ENCODE results near the gene EPHA1. TPM values are rescaled to one million over a fixed set of nuclear protein-coding genes. Genes with fewer than 3 reads are reported as not detected.

The EPHA1 gene
- total and polyA plus RNA-seq, 12 donors = 0.07 to 1.3 (median 0.46) TPM; not detected in 3

GRCh38 chr7:143379611-143380259, 28.9 kb downstream of the EPHA1 start:
- H3K27ac ChIP-seq = peak overlapping the region in 3 of 5 donors; percentile 59 to 93 (median 88)
- DNase-seq = peak in 1 of 7 donors; percentile 29
- H3K4me1 ChIP-seq (replicated peaks in 1 of 2) = peaks cover 7 to 35% of the 10 kb centered on the region in 2 donors
- H3K9me3 ChIP-seq (replicated peaks in 1 of 3) = no peaks in the 10 kb centered on the region
- no peaks in the 10 kb centered on the region for H3K27me3 ChIP-seq
- 30 to 33% (median 31%) methylated on average over 14 to 15 of the region's 15 CpGs for WGBS, 4 donors
- no peak for TF ChIP-seq CTCF (IDR thresholded peaks at IDR 0.05)
- no peak for TF ChIP-seq POLR2A (IDR thresholded peaks at IDR 0.05)
- peak overlapping the region in 2 of 4 donors; percentile 94 to 99 for H3K4me3 ChIP-seq
- H3K36me3 ChIP-seq (replicated peaks in 1 of 2) = peaks cover 0 to 4% of the 10 kb centered on the region in 2 donors
- intact Hi-C loops (cut with DNase I) = loop anchor here in 1 of 2 donors (5.0 kb wide), 1 partner anchor 38 kb away; no protein-coding TSS in a partner anchor

GRCh38 chr7:143376396-143376795, 32.3 kb downstream of the EPHA1 start:
- WGBS, 4 donors = 62 to 71% (median 66%) methylated on average over 5 of the region's 5 CpGs
- Histone ChIP-seq H3K4me1 (replicated peaks in 1 of 2) (peaks cover 7 to 9% of the 10 kb centered on the region in 2 donors), H3K4me3 (no peak overlapping the region), H3K27ac (no peak overlapping the region), H3K9me3 (replicated peaks in 1 of 3) (no peaks in the 10 kb centered on the region), H3K36me3 (replicated peaks in 1 of 2) (no peaks in the 10 kb centered on the region), H3K27me3 (no peaks in the 10 kb centered on the region)
- no peak for DNase-seq
- TF ChIP-seq CTCF (IDR thresholded peaks at IDR 0.05) (no peak), POLR2A (IDR thresholded peaks at IDR 0.05) (no peak)
- intact Hi-C loops (cut with DNase I) = no loop called here

- no peak for DNase-seq
- TF ChIP-seq POLR2A (IDR thresholded peaks at IDR 0.05) (no peak), CTCF (IDR thresholded peaks at IDR 0.05) (no peak)
- 68 to 93% (median 76%) methylated on average over 7 of the region's 7 CpGs for WGBS, 4 donors
- Histone ChIP-seq H3K36me3 (replicated peaks in 1 of 2) (no peaks in the 10 kb centered on the region), H3K27ac (peak overlapping the region in 2 of 5 donors; percentile 38 to 62), H3K4me3 (no peak overlapping the region), H3K27me3 (no peaks in the 10 kb centered on the region), H3K4me1 (replicated peaks in 1 of 2) (peaks cover 7 to 9% of the 10 kb centered on the region in 2 donors), H3K9me3 (replicated peaks in 1 of 3) (no peaks in the 10 kb centered on the region)
- intact Hi-C loops (cut with DNase I) = no loop called here
These were observed 33.2 kb downstream of the EPHA1 start for GRCh38 chr7:143375298-143376034.

- intact Hi-C loops (cut with DNase I) = no loop called here
- Histone ChIP-seq H3K27me3 (no peaks in the 10 kb centered on the region), H3K9me3 (replicated peaks in 1 of 3) (no peaks in the 10 kb centered on the region), H3K27ac (peak overlapping the region in 1 of 5 donors; percentile 62), H3K36me3 (replicated peaks in 1 of 2) (no peaks in the 10 kb centered on the region), H3K4me1 (replicated peaks in 1 of 2) (peaks cover 2 to 3% of the 10 kb centered on the region in 2 donors), H3K4me3 (no peak overlapping the region)
- 73 to 83% (median 81%) methylated on average over 5 of the region's 5 CpGs for WGBS, 4 donors
- no peak for DNase-seq
- TF ChIP-seq POLR2A (IDR thresholded peaks at IDR 0.05) (no peak), CTCF (IDR thresholded peaks at IDR 0.05) (no peak)
These were observed 34.1 kb downstream of the EPHA1 start for GRCh38 chr7:143374561-143374960.

Data from adrenal gland (tissue), 12 donors.